ENCODE measurements around the gene GGT6.

GGT6 gene

DNA sequence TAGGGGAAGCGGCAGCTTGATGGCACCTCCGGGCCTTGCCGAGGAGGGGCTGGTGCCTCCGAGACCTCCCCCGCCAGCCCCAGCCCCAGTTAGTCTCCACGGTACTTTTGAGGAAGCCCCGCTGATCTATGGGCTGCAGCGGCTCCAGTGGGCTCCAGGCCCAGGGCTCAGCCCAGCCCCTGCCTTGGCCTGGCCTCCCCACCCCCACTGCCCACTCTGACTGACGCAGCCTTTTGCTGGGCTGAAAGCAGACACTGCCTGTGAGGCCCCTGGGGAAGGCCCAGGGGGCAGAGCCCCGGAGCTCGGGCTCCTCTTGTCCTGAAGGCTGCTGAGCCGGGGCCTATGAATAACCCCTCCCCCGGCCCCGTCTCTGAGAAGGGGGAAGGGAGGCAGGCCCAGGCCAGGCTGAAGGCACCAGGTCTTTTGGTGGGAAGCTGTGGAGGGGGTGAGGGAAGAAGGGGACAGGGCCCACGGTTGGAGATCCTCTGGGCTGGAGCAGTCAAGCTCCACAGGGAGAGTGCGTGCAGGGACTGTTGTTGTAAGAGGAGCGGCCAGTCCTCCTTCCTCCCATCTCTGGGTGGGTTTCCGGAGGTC is 16.4 kb upstream of the GGT6 start:
- no peak overlapping the region for H3K4me3 ChIP-seq (ENCODE audit: low read depth, low read length)
- TF ChIP-seq, protein P1, sequence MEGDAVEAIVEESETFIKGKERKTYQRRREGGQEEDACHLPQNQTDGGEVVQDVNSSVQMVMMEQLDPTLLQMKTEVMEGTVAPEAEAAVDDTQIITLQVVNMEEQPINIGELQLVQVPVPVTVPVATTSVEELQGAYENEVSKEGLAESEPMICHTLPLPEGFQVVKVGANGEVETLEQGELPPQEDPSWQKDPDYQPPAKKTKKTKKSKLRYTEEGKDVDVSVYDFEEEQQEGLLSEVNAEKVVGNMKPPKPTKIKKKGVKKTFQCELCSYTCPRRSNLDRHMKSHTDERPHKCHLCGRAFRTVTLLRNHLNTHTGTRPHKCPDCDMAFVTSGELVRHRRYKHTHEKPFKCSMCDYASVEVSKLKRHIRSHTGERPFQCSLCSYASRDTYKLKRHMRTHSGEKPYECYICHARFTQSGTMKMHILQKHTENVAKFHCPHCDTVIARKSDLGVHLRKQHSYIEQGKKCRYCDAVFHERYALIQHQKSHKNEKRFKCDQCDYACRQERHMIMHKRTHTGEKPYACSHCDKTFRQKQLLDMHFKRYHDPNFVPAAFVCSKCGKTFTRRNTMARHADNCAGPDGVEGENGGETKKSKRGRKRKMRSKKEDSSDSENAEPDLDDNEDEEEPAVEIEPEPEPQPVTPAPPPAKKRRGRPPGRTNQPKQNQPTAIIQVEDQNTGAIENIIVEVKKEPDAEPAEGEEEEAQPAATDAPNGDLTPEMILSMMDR (IDR thresholded peaks at IDR 0.05; ENCODE audit: low read depth, low read length, missing control alignments), result no peak
- no peak for DNase-seq (ENCODE audit: low read depth)
- in situ Hi-C loops (cut with HindIII; ENCODE audit: low sequenced_read_pairs), result no loop called here

DNA sequence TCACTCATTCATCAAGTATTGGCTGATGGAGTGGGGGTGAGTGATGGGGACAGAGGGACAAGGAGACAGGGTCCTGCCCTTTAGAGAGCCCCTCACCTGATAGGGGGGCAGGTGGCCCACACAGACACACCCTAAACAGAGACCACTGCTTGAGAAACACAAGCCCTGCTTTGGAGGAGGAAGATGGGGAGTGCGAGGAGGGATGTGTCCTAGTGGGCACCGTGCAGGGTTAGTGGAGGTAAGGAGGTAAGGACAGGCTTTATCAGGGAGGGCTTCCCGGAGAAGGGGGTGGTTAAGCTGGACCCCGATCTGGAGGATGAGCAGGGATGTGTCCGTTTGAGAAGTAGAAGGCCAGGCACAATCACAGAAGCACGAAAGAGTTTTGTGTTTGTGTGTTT is 15.8 kb upstream of the GGT6 start:
- no peak for DNase-seq (ENCODE audit: low read depth)
- TF ChIP-seq, protein P1 (IDR thresholded peaks at IDR 0.05; ENCODE audit: low read depth, low read length, missing control alignments), result no peak
- in situ Hi-C loops (cut with HindIII; ENCODE audit: low sequenced_read_pairs), result no loop called here
- no peak overlapping the region for H3K4me3 ChIP-seq (ENCODE audit: low read depth, low read length)

DNA sequence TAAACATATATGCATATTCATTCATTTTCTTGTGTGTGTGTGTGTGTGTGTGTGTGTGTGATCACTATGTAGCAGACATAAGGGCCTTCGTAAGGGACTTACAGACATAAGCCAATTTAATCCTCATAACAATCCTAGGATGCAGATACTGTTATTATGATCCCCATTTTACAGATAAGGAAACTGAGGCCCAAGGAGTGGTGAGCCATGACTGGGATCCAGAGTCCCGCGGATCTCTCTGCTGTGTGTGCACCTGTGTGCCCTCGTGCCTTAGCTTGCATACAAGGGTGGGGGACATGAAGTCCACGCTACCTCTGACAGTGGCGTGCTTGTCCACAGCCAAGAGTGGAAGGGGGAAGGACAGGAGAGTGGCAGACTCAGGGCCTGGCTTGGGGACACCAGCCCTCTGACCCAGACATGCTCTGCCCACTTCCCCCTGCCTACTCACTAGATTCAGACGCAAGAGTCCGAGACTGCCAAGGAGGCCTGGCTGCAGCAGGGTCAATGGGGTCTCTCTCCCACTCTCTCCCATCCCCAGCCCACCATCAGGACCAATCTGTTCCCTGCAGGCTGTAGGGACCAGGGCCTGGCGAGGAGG is 14.2 kb upstream of the GGT6 start:
- in situ Hi-C loops (cut with HindIII; ENCODE audit: low sequenced_read_pairs), result no loop called here
- no peak for DNase-seq (ENCODE audit: low read depth)
- H3K4me3 ChIP-seq (ENCODE audit: low read depth, low read length), result no peak overlapping the region
- TF ChIP-seq, protein P1 (IDR thresholded peaks at IDR 0.05; ENCODE audit: low read depth, low read length, missing control alignments), result no peak

DNA sequence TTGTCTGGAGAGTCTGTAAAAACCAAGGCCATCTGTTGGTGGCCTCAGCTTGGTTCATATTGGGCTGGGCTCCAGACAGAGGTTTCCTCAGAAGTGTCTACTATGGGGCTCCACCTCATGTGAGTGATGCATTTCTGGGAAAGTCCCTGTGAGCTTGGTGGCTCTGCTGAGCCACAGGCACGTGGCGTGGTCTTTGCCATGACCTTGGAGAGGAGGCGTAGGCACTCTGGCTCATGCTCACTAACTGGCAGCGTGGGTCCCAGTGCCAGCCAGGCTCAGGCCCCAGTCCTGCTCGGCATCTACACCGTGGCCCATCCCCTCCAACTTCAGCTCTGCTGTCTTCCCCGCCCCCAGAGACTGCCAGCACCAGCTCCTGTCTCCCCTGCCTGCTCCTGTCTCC is 13.3 kb upstream of the GGT6 start:
- TF ChIP-seq, protein P1 (IDR thresholded peaks at IDR 0.05; ENCODE audit: low read depth, low read length, missing control alignments), result no peak
- H3K4me3 ChIP-seq (ENCODE audit: low read depth, low read length), result no peak overlapping the region
- no peak for DNase-seq (ENCODE audit: low read depth)
- in situ Hi-C loops (cut with HindIII; ENCODE audit: low sequenced_read_pairs), result no loop called here

DNA sequence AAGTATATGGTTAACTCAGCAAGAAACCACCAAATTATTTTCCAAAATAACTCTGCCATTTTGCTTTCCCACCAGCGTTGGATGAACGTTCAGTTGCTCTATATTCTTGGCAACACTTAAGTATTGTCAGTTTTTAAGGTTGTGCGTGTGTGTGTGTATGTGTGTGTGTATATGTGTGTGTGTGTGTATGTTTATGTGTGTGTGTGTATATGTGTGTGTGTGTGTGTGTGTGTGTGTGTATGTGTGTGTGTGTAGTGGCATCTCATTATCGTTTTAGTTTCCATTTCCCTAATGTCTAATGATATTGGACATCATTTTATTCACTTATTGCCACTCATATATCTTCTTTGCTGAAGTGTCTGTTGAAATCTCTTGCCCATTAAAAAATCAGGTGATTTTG is 12.7 kb upstream of the GGT6 start:
- H3K4me3 ChIP-seq (ENCODE audit: low read depth, low read length), result no peak overlapping the region
- in situ Hi-C loops (cut with HindIII; ENCODE audit: low sequenced_read_pairs), result no loop called here
- DNase-seq (ENCODE audit: low read depth), result no peak
- TF ChIP-seq, protein P1 (IDR thresholded peaks at IDR 0.05; ENCODE audit: low read depth, low read length, missing control alignments), result no peak

DNA sequence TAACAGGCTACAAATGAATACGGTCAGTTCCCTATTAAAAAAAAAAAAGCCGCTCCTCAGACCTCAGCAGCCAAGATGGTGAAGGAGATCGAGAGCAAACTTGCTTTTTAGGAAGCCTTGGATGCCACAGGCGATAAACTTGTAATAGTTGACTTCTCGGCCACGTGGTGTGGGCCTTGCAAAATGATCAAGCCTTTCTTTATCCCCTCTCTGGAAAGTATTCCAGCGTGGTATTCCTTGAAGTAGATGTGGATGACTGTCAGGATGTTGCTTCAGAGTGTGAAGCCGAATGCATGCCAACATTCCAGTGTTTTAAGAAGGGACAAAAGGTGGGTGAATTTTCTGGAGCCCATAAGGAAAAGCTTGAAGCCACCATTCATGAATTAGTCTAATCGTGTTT is 11.8 kb upstream of the GGT6 start:
- no peak for DNase-seq (ENCODE audit: low read depth)
- in situ Hi-C loops (cut with HindIII; ENCODE audit: low sequenced_read_pairs), result no loop called here
- TF ChIP-seq, protein P1 (IDR thresholded peaks at IDR 0.05; ENCODE audit: low read depth, low read length, missing control alignments), result no peak
- no peak overlapping the region for H3K4me3 ChIP-seq (ENCODE audit: low read depth, low read length)
